MCF 10A (cell line): Measurements from ENCODE around the gene USH1C. TPM values are rescaled to one million over a fixed set of nuclear protein-coding genes. Genes with fewer than 3 reads are reported as not detected.

Experiments used
- BruUV-seq: library from RNA; stranded (reverse); fragments of 400-500 nt; replicated peaks from 2 replicates; lab custom pipeline; 2021; lab: Mats Ljungman, UMichigan
- CTCF ChIA-PET: fragments of 300-600 bp; sonication (Branson Sonifier 250); formaldehyde crosslinking; extraction: SDS; loops from one replicate; lab custom pipeline; 2021; ENCODE audit warnings: antibody characterized with exemption, inconsistent platforms; lab: Yijun Ruan, JAX
- POLR2A ChIA-PET: fragments of 300-600, 350-650 bp; sonication (Branson Sonifier 250); formaldehyde crosslinking; extraction: SDS; loops from one replicate; lab custom pipeline; 2020; ENCODE audit warnings: antibody characterized with exemption, inconsistent platforms; lab: Yijun Ruan, JAX
- DNase-seq: peaks from one replicate; pipeline ENCODE4 v3.0.0-alpha.2; 2018; ENCODE audit not compliant: unreplicated experiment
- H3K27ac Mint-ChIP-seq: one replicate; pipeline ENCODE4 v1.8.0; 2022; ENCODE audit warnings: mild to moderate bottlenecking, low read depth, mixed read lengths; ENCODE audit not compliant: unreplicated experiment
- H3K27me3 Mint-ChIP-seq: one replicate; pipeline ENCODE4 v1.8.0; 2022; ENCODE audit warnings: mixed read lengths; ENCODE audit not compliant: insufficient read depth, unreplicated experiment
- H3K36me3 Mint-ChIP-seq: one replicate; pipeline ENCODE4 v1.8.0; 2022; ENCODE audit warnings: mild to moderate bottlenecking, moderate library complexity, mixed read lengths; ENCODE audit not compliant: insufficient read depth, unreplicated experiment
- H3K4me1 Mint-ChIP-seq: one replicate; pipeline ENCODE4 v1.8.0; 2022; ENCODE audit warnings: mixed read lengths; ENCODE audit not compliant: insufficient read depth, unreplicated experiment
- H3K4me3 Mint-ChIP-seq: one replicate; pipeline ENCODE4 v1.8.0; 2022; ENCODE audit warnings: mild to moderate bottlenecking, moderate library complexity, mixed read lengths; ENCODE audit not compliant: unreplicated experiment
- H3K9me3 Mint-ChIP-seq: one replicate; pipeline ENCODE4 v1.8.0; 2022; ENCODE audit warnings: mixed read lengths; ENCODE audit not compliant: unreplicated experiment
- CTCF ChIP-seq: fragments of 200-600 bp; IDR thresholded peaks from one replicate; pipeline ENCODE4 v1.8.0; 2022; ENCODE audit warnings: antibody characterized with exemption, mild to moderate bottlenecking; ENCODE audit not compliant: unreplicated experiment
- intact Hi-C: fragments of 100-400 bp; cut with micrococcal nuclease; formaldehyde crosslinking; loops from 2 replicates; pipeline ENCODE4 v1.14.1; 2022
- total RNA-seq: library from RNA; stranded (reverse); gene quantifications from 2 replicates; pipeline ENCODE4 v1.2.3, GENCODE V29; 2022

USH1C gene
- total RNA-seq, 1 experiment from 2014 or later, result not detected

GRCh38 chr11:17517186-17517585 is 27.0 kb downstream of the USH1C start:
- no peak overlapping the region for H3K27ac Mint-ChIP-seq
- POLR2A ChIA-PET, result interaction anchor here (0.8 kb wide), 1 partner anchor 240 kb away, joined by 4 read pairs; no protein-coding TSS in a partner anchor
- no TSS peak for BruUV-seq
- no peak for TF ChIP-seq CTCF
- H3K9me3 Mint-ChIP-seq, result no peaks in the 10 kb centered on the region
- H3K36me3 Mint-ChIP-seq, result peaks cover 5% of the 10 kb centered on the region
- DNase-seq, result no peak
- no peaks in the 10 kb centered on the region for H3K4me1 Mint-ChIP-seq
- peaks cover 38% of the 10 kb centered on the region for H3K27me3 Mint-ChIP-seq
- CTCF ChIA-PET, result interaction anchor here (0.6 to 12.6 kb wide), 5 partner anchors 11 to 287 kb away, joined by 4 to 98 read pairs (median 5); no protein-coding TSS in a partner anchor
- intact Hi-C loops, result no loop called here
- H3K4me3 Mint-ChIP-seq, result no peak overlapping the region

- Mint-ChIP-seq H3K27me3 (peaks cover 43% of the 10 kb centered on the region), H3K4me3 (no peak overlapping the region), H3K9me3 (no peaks in the 10 kb centered on the region), H3K36me3 (peaks cover 5% of the 10 kb centered on the region), H3K27ac (no peak overlapping the region), H3K4me1 (no peaks in the 10 kb centered on the region)
- no peak for DNase-seq
- BruUV-seq, result no TSS peak
- TF ChIP-seq CTCF, result no peak
- ChIA-PET CTCF (interaction anchor here (0.6 to 12.6 kb wide), 6 partner anchors 10 to 287 kb away, joined by 3 to 98 read pairs (median 5); no protein-coding TSS in a partner anchor), POLR2A (no interaction called here)
- intact Hi-C loops, result no loop called here
Observed at GRCh38 chr11:17516551-17517150, 27.6 kb downstream of the USH1C start.

- H3K36me3 Mint-ChIP-seq, result peaks cover 5% of the 10 kb centered on the region
- no peak for DNase-seq
- H3K27ac Mint-ChIP-seq, result no peak overlapping the region
- H3K4me1 Mint-ChIP-seq, result no peaks in the 10 kb centered on the region
- no peak for TF ChIP-seq CTCF
- ChIA-PET POLR2A (interaction anchor here (0.6 kb wide), 1 partner anchor 461 kb away, joined by 3 read pairs; no protein-coding TSS in a partner anchor), CTCF (interaction anchor here (0.6 to 12.6 kb wide), 8 partner anchors 9 to 285 kb away, joined by 3 to 98 read pairs (median 4); no protein-coding TSS in a partner anchor)
- peaks cover 45% of the 10 kb centered on the region for H3K27me3 Mint-ChIP-seq
- no peaks in the 10 kb centered on the region for H3K9me3 Mint-ChIP-seq
- BruUV-seq, result no TSS peak
- intact Hi-C loops, result no loop called here
- H3K4me3 Mint-ChIP-seq, result no peak overlapping the region
Observed at GRCh38 chr11:17515443-17516176, 28.6 kb downstream of the USH1C start.

- no TSS peak for BruUV-seq
- POLR2A ChIA-PET, result no interaction called here
Observed at GRCh38 chr11:17514476-17514875, 29.7 kb downstream of the USH1C start.

More at GRCh38 chr11:17514476-17514875, 29.7 kb downstream of the USH1C start:
- Mint-ChIP-seq H3K27me3 (peaks cover 35% of the 10 kb centered on the region), H3K4me3 (no peak overlapping the region), H3K4me1 (peaks cover 5% of the 10 kb centered on the region), H3K9me3 (no peaks in the 10 kb centered on the region), H3K27ac (no peak overlapping the region), H3K36me3 (peaks cover 5% of the 10 kb centered on the region)
- no peak for DNase-seq
- CTCF ChIA-PET, result interaction anchor here (0.6 to 13.2 kb wide), 6 partner anchors 8 to 215 kb away, joined by 3 to 208 read pairs (median 5); no protein-coding TSS in a partner anchor
- no peak for TF ChIP-seq CTCF
- intact Hi-C loops, result no loop called here
